OCI-M1 (cell line): ENCODE results near the gene GOLGA1.
"Not testable (repeated sequence)": the region's sequence is repeated elsewhere in the genome, so short reads cannot be mapped to it uniquely, and the experiment has no call there.

Experiments used
- DNase-seq: peaks from one replicate; lab custom pipeline; 2025; lab: John Stamatoyannopoulos, UW

The GOLGA1 gene

GRCh38 chr9:124940521-124940893, 376 bp downstream of the GOLGA1 start:
- no peak for DNase-seq

GRCh38 chr9:124939944-124940343, 939 bp downstream of the GOLGA1 start:
- no peak for DNase-seq

- no peak for DNase-seq
Measured at GRCh38 chr9:124934290-124934689, 6.6 kb downstream of the GOLGA1 start.

GRCh38 chr9:124932333-124932732, 8.6 kb downstream of the GOLGA1 start:
- no peak for DNase-seq

- no peak for DNase-seq
Measured at GRCh38 chr9:124929464-124929863, 11.4 kb downstream of the GOLGA1 start.

- no peak for DNase-seq
Measured at GRCh38 chr9:124928116-124928515, 12.8 kb downstream of the GOLGA1 start.

- not testable (repeated sequence) for DNase-seq
Measured at GRCh38 chr9:124920394-124920793, 20.5 kb downstream of the GOLGA1 start.

GRCh38 chr9:124914753-124915405, 26.0 kb downstream of the GOLGA1 start:
- DNase-seq, result no peak

- DNase-seq, result no peak
Measured at GRCh38 chr9:124913378-124913777, 27.5 kb downstream of the GOLGA1 start.

GRCh38 chr9:124911766-124912165, 29.1 kb downstream of the GOLGA1 start:
- no peak for DNase-seq

GRCh38 chr9:124908098-124908497, 32.8 kb downstream of the GOLGA1 start:
- DNase-seq, result no peak

- no peak for DNase-seq
Measured at GRCh38 chr9:124906966-124907365, 33.9 kb downstream of the GOLGA1 start.

GRCh38 chr9:124899845-124900244, 41.0 kb downstream of the GOLGA1 start:
- no peak for DNase-seq

GRCh38 chr9:124897570-124898460, 43.1 kb downstream of the GOLGA1 start:
- no peak for DNase-seq

GRCh38 chr9:124894741-124895170, 46.1 kb downstream of the GOLGA1 start:
- DNase-seq, result peak; percentile 44

GRCh38 chr9:124894035-124894740, 46.7 kb downstream of the GOLGA1 start:
- DNase-seq, result no peak

GRCh38 chr9:124890179-124890578, 50.7 kb downstream of the GOLGA1 start:
- DNase-seq, result no peak

GRCh38 chr9:124889006-124889405, 51.9 kb downstream of the GOLGA1 start:
- DNase-seq, result no peak

GRCh38 chr9:124887832-124888231, 53.1 kb downstream of the GOLGA1 start:
- no peak for DNase-seq

GRCh38 chr9:124886866-124887492, 53.9 kb downstream of the GOLGA1 start:
- DNase-seq, result no peak

GRCh38 chr9:124886461-124886860, 54.4 kb downstream of the GOLGA1 start:
- DNase-seq, result no peak

- DNase-seq, result no peak
Measured at GRCh38 chr9:124885551-124885950, 55.3 kb downstream of the GOLGA1 start.
